ENCODE measurements around the gene TMEM120B. TPM values are rescaled to one million over a fixed set of nuclear protein-coding genes. Genes with fewer than 3 reads are reported as not detected.
A peak's percentile ranks its signal among the peaks of the same experiment; 100 is the strongest.

The TMEM120B gene
- total RNA-seq, 1 donor: 8.3 TPM

DNA sequence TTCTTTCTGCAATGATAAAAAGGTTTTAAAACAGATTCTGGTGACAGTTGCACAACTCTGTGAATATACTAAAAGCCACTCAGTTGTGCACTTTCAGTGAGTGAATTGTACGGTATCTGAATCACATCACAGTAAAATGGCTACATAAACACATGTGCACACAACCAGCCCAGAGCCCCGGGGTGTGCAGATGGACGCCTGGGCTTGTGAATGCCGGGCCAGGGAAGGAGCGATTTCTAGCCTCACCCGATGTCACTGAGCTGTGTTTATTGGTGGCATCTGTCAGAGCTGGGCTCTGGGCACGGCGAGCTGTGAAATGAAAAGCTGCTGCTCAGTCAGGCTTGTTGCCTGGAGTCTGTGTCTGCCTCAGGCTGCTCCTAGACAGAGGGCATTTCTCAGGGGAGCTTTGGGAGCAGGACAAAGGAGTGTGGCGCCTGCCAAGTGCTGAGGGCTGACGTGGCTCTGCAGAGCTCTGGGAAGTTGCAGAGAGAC lies 55.0 kb downstream of the TMEM120B start:
- Histone ChIP-seq H2AFZ (ENCODE audit: low read length) (peak overlapping the region; percentile 67), H3K79me2 (ENCODE audit: insufficient read depth, low read length) (no peaks in the 10 kb centered on the region), H3K4me2 (ENCODE audit: insufficient read depth, low read length) (peak overlapping the region; percentile 73), H3K27me3 (ENCODE audit: insufficient read depth, low read length) (no peaks in the 10 kb centered on the region), H3K27ac (ENCODE audit: low read depth, low read length) (peak overlapping the region; percentile 71), H3K4me1 (ENCODE audit: insufficient read depth, low read length) (peaks cover 30% of the 10 kb centered on the region), H3K9me3 (ENCODE audit: low read depth, low read length) (no peaks in the 10 kb centered on the region), H3K4me3 (ENCODE audit: insufficient read depth, low read length) (peak overlapping the region; percentile 26), H3K36me3 (ENCODE audit: insufficient read depth, low read length) (peaks cover 2% of the 10 kb centered on the region), H4K20me1 (ENCODE audit: insufficient read depth, low read length) (peaks cover 9% of the 10 kb centered on the region)
- no peak for TF ChIP-seq CTCF (IDR thresholded peaks at IDR 0.05; ENCODE audit: extremely low read depth, low read depth, low read length)
- DNase-seq (ENCODE audit: insufficient read length, low spot score, missing footprints): peak; percentile 98

DNA sequence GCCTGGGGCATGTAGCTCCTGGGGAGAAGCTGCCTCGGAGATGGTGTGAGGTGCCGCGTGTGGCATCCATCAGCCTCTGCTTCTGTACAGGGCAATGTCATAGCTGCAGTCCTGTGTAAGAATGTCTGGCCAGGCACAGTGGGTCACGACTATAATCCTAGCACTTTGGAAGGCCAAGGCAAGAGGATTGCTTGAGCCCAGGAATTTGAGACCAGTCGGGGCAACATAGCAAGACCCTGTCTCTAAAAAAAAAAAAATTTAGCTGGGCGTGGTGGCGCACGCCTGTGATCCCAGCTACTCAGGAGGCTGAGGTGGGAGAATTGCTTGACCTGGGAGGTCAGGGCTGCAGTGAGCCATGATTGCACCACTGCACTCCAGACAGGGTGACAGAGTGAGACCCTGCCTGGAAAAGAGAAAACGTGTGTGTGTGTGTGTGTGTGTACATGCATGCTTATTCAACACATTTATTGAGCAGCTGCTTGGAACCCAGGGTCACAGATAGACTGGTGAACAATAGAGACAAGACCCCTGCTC lies 56.8 kb downstream of the TMEM120B start:
- no peak overlapping the region for H3K4me3 ChIP-seq (ENCODE audit: insufficient read depth, low read length)
- peaks cover 33% of the 10 kb centered on the region for H3K4me1 ChIP-seq (ENCODE audit: insufficient read depth, low read length)
- peaks cover 9% of the 10 kb centered on the region for H4K20me1 ChIP-seq (ENCODE audit: insufficient read depth, low read length)
- peak; percentile 25 for DNase-seq (ENCODE audit: insufficient read length, low spot score, missing footprints)
- no peaks in the 10 kb centered on the region for H3K27me3 ChIP-seq (ENCODE audit: insufficient read depth, low read length)
- no peak overlapping the region for H2AFZ ChIP-seq (ENCODE audit: low read length)
- no peaks in the 10 kb centered on the region for H3K79me2 ChIP-seq (ENCODE audit: insufficient read depth, low read length)
- no peaks in the 10 kb centered on the region for H3K9me3 ChIP-seq (ENCODE audit: low read depth, low read length)
- no peak overlapping the region for H3K27ac ChIP-seq (ENCODE audit: low read depth, low read length)
- no peak for TF ChIP-seq CTCF (IDR thresholded peaks at IDR 0.05; ENCODE audit: extremely low read depth, low read depth, low read length)
- H3K4me2 ChIP-seq (ENCODE audit: insufficient read depth, low read length): no peak overlapping the region
- peaks cover 2% of the 10 kb centered on the region for H3K36me3 ChIP-seq (ENCODE audit: insufficient read depth, low read length)

GRCh38 chr12:121769831-121770301 lies 57.3 kb downstream of the TMEM120B start:
- Histone ChIP-seq H2AFZ (ENCODE audit: low read length) (no peak overlapping the region), H3K36me3 (ENCODE audit: insufficient read depth, low read length) (peaks cover under 1% of the 10 kb centered on the region), H3K27ac (ENCODE audit: low read depth, low read length) (no peak overlapping the region), H3K9me3 (ENCODE audit: low read depth, low read length) (no peaks in the 10 kb centered on the region), H3K79me2 (ENCODE audit: insufficient read depth, low read length) (no peaks in the 10 kb centered on the region), H4K20me1 (ENCODE audit: insufficient read depth, low read length) (peaks cover 9% of the 10 kb centered on the region), H3K4me2 (ENCODE audit: insufficient read depth, low read length) (no peak overlapping the region), H3K27me3 (ENCODE audit: insufficient read depth, low read length) (no peaks in the 10 kb centered on the region), H3K4me3 (ENCODE audit: insufficient read depth, low read length) (no peak overlapping the region), H3K4me1 (ENCODE audit: insufficient read depth, low read length) (peaks cover 33% of the 10 kb centered on the region)
- no peak for DNase-seq (ENCODE audit: insufficient read length, low spot score, missing footprints)
- no peak for TF ChIP-seq CTCF (IDR thresholded peaks at IDR 0.05; ENCODE audit: extremely low read depth, low read depth, low read length)

DNA sequence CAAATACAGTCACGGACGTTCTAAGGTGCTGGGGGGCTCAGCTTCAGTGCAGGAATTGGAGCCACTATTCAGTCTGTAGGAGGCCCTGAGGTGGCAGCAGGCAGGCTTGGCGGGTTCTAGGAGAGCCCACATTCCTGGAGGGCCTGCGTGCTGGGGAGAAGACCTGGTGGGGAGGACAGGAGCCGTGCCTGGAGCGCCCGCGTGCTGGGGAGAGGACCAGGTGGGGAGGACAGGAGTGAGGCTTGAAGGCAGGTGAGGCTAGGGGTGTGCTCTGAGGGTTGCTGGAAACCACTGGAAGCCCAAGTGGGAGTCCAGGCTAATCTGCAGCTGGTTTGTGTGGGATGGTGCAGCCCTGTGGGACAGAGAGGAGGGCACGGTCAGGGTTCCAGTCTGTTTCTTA lies 57.8 kb downstream of the TMEM120B start:
- Histone ChIP-seq H3K36me3 (ENCODE audit: insufficient read depth, low read length) (no peaks in the 10 kb centered on the region), H3K27ac (ENCODE audit: low read depth, low read length) (no peak overlapping the region), H2AFZ (ENCODE audit: low read length) (no peak overlapping the region), H3K27me3 (ENCODE audit: insufficient read depth, low read length) (no peaks in the 10 kb centered on the region), H3K9me3 (ENCODE audit: low read depth, low read length) (no peaks in the 10 kb centered on the region), H3K79me2 (ENCODE audit: insufficient read depth, low read length) (no peaks in the 10 kb centered on the region), H3K4me2 (ENCODE audit: insufficient read depth, low read length) (no peak overlapping the region), H3K4me3 (ENCODE audit: insufficient read depth, low read length) (no peak overlapping the region), H4K20me1 (ENCODE audit: insufficient read depth, low read length) (peaks cover 9% of the 10 kb centered on the region), H3K4me1 (ENCODE audit: insufficient read depth, low read length) (peaks cover 33% of the 10 kb centered on the region)
- TF ChIP-seq CTCF (IDR thresholded peaks at IDR 0.05; ENCODE audit: extremely low read depth, low read depth, low read length): no peak
- no peak for DNase-seq (ENCODE audit: insufficient read length, low spot score, missing footprints)

Measured in osteoblast (primary cell).